NCI-H2171 treated with DMSO at 0.1 percent for 48 hours (cell line): Measurements from ENCODE around the gene HECTD1.
"Not testable (repeated sequence)": the region's sequence is repeated elsewhere in the genome, so short reads cannot be mapped to it uniquely, and the experiment has no call there.

Experiments used
- DNase-seq: peaks from one replicate; lab custom pipeline; 2025; lab: John Stamatoyannopoulos, UW

The HECTD1 gene

GRCh38 chr14:31052905-31053586 is 154.5 kb downstream of the HECTD1 start:
- DNase-seq, result not testable (repeated sequence)

- DNase-seq, result no peak
Measured at GRCh38 chr14:31051511-31051910, 156.1 kb downstream of the HECTD1 start.

GRCh38 chr14:31051023-31051422 is 156.6 kb downstream of the HECTD1 start:
- DNase-seq, result no peak
